BLaER1 (cell line): ENCODE data around the gene PNPLA3.
"Not testable (repeated sequence)": the region's sequence is repeated elsewhere in the genome, so short reads cannot be mapped to it uniquely, and the experiment has no call there.

Experiments used
- H3K27ac ChIP-seq: shearing (Covaris generic); formaldehyde crosslinking; 2 replicates; pipeline ENCODE4 v1.8.1; 2022
- H3K27me3 ChIP-seq: shearing (Covaris generic); formaldehyde crosslinking; 2 replicates; pipeline ENCODE4 v1.8.1; 2022
- H3K36me3 ChIP-seq: shearing (Covaris generic); formaldehyde crosslinking; 2 replicates; pipeline ENCODE4 v1.8.1; 2022
- H3K4me1 ChIP-seq: shearing (Covaris generic); formaldehyde crosslinking; 2 replicates; pipeline ENCODE4 v1.8.1; 2022
- H3K4me2 ChIP-seq: shearing (Covaris generic); formaldehyde crosslinking; 2 replicates; pipeline ENCODE4 v1.8.1; 2022
- H3K4me3 ChIP-seq: shearing (Covaris generic); formaldehyde crosslinking; 2 replicates; pipeline ENCODE4 v1.8.1; 2022
- H3K9ac ChIP-seq: shearing (Covaris generic); formaldehyde crosslinking; 2 replicates; pipeline ENCODE4 v1.8.1; 2022
- H3K9me3 ChIP-seq: shearing (Covaris generic); formaldehyde crosslinking; 2 replicates; pipeline ENCODE4 v1.8.1; 2022
- H4K20me1 ChIP-seq: shearing (Covaris generic); formaldehyde crosslinking; 2 replicates; pipeline ENCODE4 v1.8.1; 2022
- Cebpa-rat ChIP-seq: shearing (Covaris generic); IDR thresholded peaks from 2 replicates; pipeline ENCODE4 v1.8.1; 2022

The PNPLA3 gene

GRCh38 chr22:43901976-43902643, 21.5 kb upstream of the PNPLA3 start:
- H3K9me3 ChIP-seq = no peaks in the 10 kb centered on the region
- no peaks in the 10 kb centered on the region for H3K27me3 ChIP-seq
- no peak overlapping the region for H3K4me2 ChIP-seq
- no peak overlapping the region for H3K27ac ChIP-seq
- no peak overlapping the region for H3K4me3 ChIP-seq
- no peak overlapping the region for H3K9ac ChIP-seq
- TF ChIP-seq Cebpa-rat = no peak
- H3K4me1 ChIP-seq = no peaks in the 10 kb centered on the region
- H4K20me1 ChIP-seq = no peaks in the 10 kb centered on the region
- no peaks in the 10 kb centered on the region for H3K36me3 ChIP-seq

DNA sequence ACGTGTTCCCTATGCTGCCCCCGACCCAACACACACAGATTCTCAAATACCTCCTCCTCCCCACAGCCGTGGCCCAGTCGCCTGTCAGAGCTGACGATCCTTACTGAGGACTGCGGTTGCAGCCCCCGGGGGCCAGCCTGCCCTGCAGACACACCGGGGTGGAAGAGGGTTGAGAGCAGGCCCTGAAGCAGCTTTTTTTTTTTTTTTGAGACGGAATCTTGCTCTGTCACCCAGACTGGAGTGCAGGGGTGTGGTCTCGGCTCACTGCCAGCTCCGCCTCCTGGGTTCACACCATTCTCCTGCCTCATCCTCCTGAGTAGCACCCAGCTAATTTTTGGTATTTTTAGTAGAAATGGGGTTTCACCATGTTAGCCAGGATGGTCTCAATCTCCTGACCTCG, 20.6 kb upstream of the PNPLA3 start:
- H3K27me3 ChIP-seq, H4K20me1 ChIP-seq, H3K36me3 ChIP-seq, H3K27ac ChIP-seq, H3K4me2 ChIP-seq, H3K9me3 ChIP-seq, H3K9ac ChIP-seq, H3K4me3 ChIP-seq, H3K4me1 ChIP-seq: not testable (repeated sequence)

- H3K4me2 ChIP-seq = not testable (repeated sequence)
Observed at GRCh38 chr22:43904412-43904811, 19.2 kb upstream of the PNPLA3 start.

DNA sequence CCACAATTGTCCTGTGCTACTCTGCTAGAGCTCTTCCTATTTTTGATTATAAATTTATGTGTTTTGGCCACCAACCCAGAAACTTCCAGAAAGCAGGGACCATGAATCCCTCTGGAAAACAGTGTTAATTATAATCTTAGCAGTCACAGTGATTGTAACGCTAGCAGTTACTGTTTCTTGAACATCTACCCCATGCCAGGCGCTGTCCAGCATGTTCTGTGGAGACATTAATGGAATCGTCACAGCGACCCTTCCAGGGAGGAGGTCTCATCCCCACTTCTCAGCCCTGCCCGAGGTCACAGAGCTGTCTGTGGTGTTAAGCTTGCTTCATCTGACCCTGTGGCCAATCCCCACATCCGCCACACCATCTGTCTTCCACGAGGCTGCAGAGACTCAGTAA, 17.9 kb upstream of the PNPLA3 start:
- H4K20me1 ChIP-seq = no peaks in the 10 kb centered on the region
- no peaks in the 10 kb centered on the region for H3K36me3 ChIP-seq
- TF ChIP-seq Cebpa-rat = no peak
- no peaks in the 10 kb centered on the region for H3K27me3 ChIP-seq
- H3K9ac ChIP-seq = no peak overlapping the region
- no peaks in the 10 kb centered on the region for H3K4me1 ChIP-seq
- H3K4me3 ChIP-seq = no peak overlapping the region
- H3K4me2 ChIP-seq = no peak overlapping the region
- H3K27ac ChIP-seq = no peak overlapping the region
- no peaks in the 10 kb centered on the region for H3K9me3 ChIP-seq

More at GRCh38 chr22:43904412-43904811, 19.2 kb upstream of the PNPLA3 start:
- not testable (repeated sequence) for H3K36me3 ChIP-seq, H4K20me1 ChIP-seq, H3K4me3 ChIP-seq, H3K9ac ChIP-seq, H3K9me3 ChIP-seq, H3K27me3 ChIP-seq, H3K27ac ChIP-seq, H3K4me1 ChIP-seq

DNA sequence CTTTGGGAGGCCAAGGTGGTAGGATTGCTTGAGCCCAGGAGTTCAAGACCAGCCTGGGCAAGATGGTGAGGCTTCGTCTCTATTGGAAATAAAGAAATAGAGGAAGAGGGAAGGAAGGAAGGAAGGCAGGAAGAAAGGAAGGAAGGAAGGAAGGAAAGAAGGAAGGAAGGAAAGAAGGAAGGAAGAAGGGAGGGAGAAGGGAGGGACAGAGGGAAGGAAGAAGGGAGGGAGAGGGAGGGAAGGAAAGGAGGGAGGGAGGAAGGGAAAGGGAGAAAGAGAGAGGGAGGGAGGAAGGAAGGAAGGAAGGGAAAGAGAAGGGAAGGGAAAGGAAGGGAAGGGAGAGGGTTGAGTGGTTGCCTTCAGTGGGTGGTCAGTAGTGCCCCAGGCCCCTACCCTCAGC, 13.9 kb upstream of the PNPLA3 start:
- no peak for TF ChIP-seq Cebpa-rat
- H3K27me3 ChIP-seq = no peaks in the 10 kb centered on the region
- H3K27ac ChIP-seq = no peak overlapping the region
- no peaks in the 10 kb centered on the region for H4K20me1 ChIP-seq
- no peaks in the 10 kb centered on the region for H3K36me3 ChIP-seq
- H3K9ac ChIP-seq = no peak overlapping the region
- H3K4me2 ChIP-seq = no peak overlapping the region
- H3K4me1 ChIP-seq = no peaks in the 10 kb centered on the region
- no peak overlapping the region for H3K4me3 ChIP-seq
- H3K9me3 ChIP-seq = no peaks in the 10 kb centered on the region

GRCh38 chr22:43910178-43910695, 13.4 kb upstream of the PNPLA3 start:
- H3K4me1 ChIP-seq = no peaks in the 10 kb centered on the region
- H3K4me2 ChIP-seq = no peak overlapping the region
- no peaks in the 10 kb centered on the region for H3K36me3 ChIP-seq
- H3K27me3 ChIP-seq = no peaks in the 10 kb centered on the region
- no peaks in the 10 kb centered on the region for H3K9me3 ChIP-seq
- no peak overlapping the region for H3K4me3 ChIP-seq
- no peaks in the 10 kb centered on the region for H4K20me1 ChIP-seq
- H3K27ac ChIP-seq = no peak overlapping the region
- no peak overlapping the region for H3K9ac ChIP-seq
- no peak for TF ChIP-seq Cebpa-rat

DNA sequence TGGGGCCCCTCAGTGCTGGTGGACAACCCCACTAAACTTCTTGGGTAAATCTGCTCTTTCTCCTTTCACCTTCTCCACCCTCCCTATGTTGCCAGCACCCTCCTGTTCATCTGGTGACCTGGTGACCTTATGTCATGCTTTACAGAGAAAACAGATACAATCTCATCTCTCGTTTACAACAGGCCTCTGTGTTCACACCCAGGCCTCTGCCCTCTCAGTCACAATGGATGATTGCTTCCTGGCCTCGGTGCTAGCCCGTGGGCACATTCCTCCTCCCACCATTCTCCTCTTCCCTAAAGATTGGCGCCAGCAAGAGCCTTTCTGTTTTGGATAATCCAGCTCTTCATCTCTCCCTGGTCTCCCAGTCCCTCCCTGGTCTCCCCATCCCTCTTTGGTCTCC, 12.3 kb upstream of the PNPLA3 start:
- TF ChIP-seq Cebpa-rat = no peak
- H3K4me3 ChIP-seq = no peak overlapping the region
- no peaks in the 10 kb centered on the region for H3K36me3 ChIP-seq
- no peak overlapping the region for H3K27ac ChIP-seq
- H3K9ac ChIP-seq = no peak overlapping the region
- no peaks in the 10 kb centered on the region for H4K20me1 ChIP-seq
- no peaks in the 10 kb centered on the region for H3K9me3 ChIP-seq
- no peaks in the 10 kb centered on the region for H3K27me3 ChIP-seq
- H3K4me1 ChIP-seq = no peaks in the 10 kb centered on the region
- H3K4me2 ChIP-seq = no peak overlapping the region

DNA sequence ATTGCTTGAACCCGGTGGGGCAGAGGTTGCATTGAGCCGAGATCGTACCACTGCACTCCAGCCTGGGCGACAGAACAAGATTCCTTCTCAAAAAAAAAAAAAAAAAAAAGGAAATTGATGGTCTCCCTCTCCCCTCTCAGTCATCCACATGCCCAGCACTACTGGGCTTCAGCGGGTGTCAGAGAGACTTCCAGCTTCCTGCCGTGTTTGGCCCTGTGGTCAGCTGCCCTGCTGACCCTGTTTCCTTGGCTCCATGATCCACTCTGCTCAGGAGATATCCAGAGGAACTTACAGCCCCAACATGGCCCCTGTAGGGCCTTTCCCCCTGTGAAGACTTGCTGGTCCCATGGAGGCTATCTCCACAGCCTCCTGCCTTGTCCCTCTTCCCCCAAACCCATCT, 6.1 kb upstream of the PNPLA3 start:
- H3K4me3 ChIP-seq = no peak overlapping the region
- H3K9me3 ChIP-seq = no peaks in the 10 kb centered on the region

GRCh38 chr22:43919106-43919973, 4.3 kb upstream of the PNPLA3 start:
- Histone ChIP-seq H3K27me3 (peaks cover 5% of the 10 kb centered on the region; the same call in 1 of the 2 replicates), H3K36me3 (no peaks in the 10 kb centered on the region), H3K4me1 (peaks cover 14% of the 10 kb centered on the region), H3K4me2 (no peak overlapping the region), H3K27ac (no peak overlapping the region), H3K4me3 (no peak overlapping the region), H4K20me1 (no peaks in the 10 kb centered on the region), H3K9ac (no peak overlapping the region), H3K9me3 (no peaks in the 10 kb centered on the region)
- TF ChIP-seq Cebpa-rat = no peak

More for the DNA sequence above, 6.1 kb upstream of the PNPLA3 start:
- H3K4me1 ChIP-seq = no peaks in the 10 kb centered on the region
- no peak overlapping the region for H3K9ac ChIP-seq
- H3K4me2 ChIP-seq = no peak overlapping the region
- H4K20me1 ChIP-seq = no peaks in the 10 kb centered on the region
- no peaks in the 10 kb centered on the region for H3K36me3 ChIP-seq
- no peak overlapping the region for H3K27ac ChIP-seq
- no peaks in the 10 kb centered on the region for H3K27me3 ChIP-seq
- TF ChIP-seq Cebpa-rat = no peak

- TF ChIP-seq Cebpa-rat = no peak
- Histone ChIP-seq H3K4me1 (peaks cover 14% of the 10 kb centered on the region), H3K36me3 (no peaks in the 10 kb centered on the region), H3K4me3 (no peak overlapping the region), H3K27me3 (peaks cover 7% of the 10 kb centered on the region; the same call in 1 of the 2 replicates), H3K27ac (no peak overlapping the region), H3K4me2 (no peak overlapping the region), H3K9ac (no peak overlapping the region), H4K20me1 (no peaks in the 10 kb centered on the region), H3K9me3 (no peaks in the 10 kb centered on the region)
Observed at GRCh38 chr22:43921370-43921769, 2.2 kb upstream of the PNPLA3 start.
